ENCODE results near the gene PAQR5.

Gene PAQR5

DNA sequence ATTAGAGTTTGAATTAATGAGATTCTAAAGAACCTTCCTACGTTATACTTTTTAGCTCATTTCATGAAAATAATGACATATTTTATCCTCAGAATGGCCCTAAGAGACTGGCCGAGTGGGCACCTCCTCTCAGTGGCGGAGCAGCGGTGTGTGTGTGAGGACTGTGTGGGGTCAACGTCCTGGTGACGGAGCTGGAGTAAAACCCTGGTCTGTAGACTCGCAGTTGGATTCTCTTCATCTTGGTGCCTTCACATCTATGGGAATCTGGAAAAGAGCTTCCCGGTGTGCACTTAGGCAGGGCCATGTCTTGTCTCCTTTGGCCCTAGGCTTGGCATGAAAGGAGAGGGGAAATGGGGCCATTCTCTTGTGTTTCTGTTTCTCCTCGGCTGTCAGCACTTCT is 21.4 kb upstream of the PAQR5 start:
- Histone ChIP-seq H2BK12ac (ENCODE audit: low read length in 2 of 2) (no peak overlapping the region), H3K23ac (ENCODE audit: low read length in 2 of 2) (no peak overlapping the region), H3K4me2 (ENCODE audit: low read length, poor library complexity, severe bottlenecking) (no peak overlapping the region), H3K4me1 (ENCODE audit: control insufficient read depth, insufficient read depth, low read depth, low read length) (peaks cover 4% of the 10 kb centered on the region), H3K4ac (ENCODE audit: low read depth in 1 of 2, low read length in 2 of 2) (no peak overlapping the region), H3K36me3 (ENCODE audit: control insufficient read depth in 1 of 2, insufficient read depth in 2 of 2, low read depth in 1 of 2, low read length in 2 of 2) (no peaks in the 10 kb centered on the region), H3K14ac (ENCODE audit: low read length in 2 of 2) (no peak overlapping the region), H2AFZ (ENCODE audit: low read depth, low read length) (no peak overlapping the region), H3K9ac (ENCODE audit: low read length) (no peak overlapping the region), H4K8ac (ENCODE audit: low read length) (no peak overlapping the region), H2AK5ac (ENCODE audit: low read length, severe bottlenecking) (no peak overlapping the region), H3K27ac (ENCODE audit: low read length, poor library complexity, severe bottlenecking) (no peak overlapping the region), H2BK5ac (ENCODE audit: low read depth, low read length, poor library complexity, severe bottlenecking) (no peak overlapping the region), H3K9me3 (ENCODE audit: control insufficient read depth, low read length) (no peaks in the 10 kb centered on the region), H2BK120ac (ENCODE audit: low read depth, low read length) (no peak overlapping the region), H2BK15ac (ENCODE audit: low read depth, poor library complexity, severe bottlenecking) (no peak overlapping the region), H3K18ac (ENCODE audit: low read depth in 1 of 2, low read length in 2 of 2) (no peak overlapping the region), H3K4me3 (ENCODE audit: insufficient read depth in 1 of 2, low read depth in 1 of 2, low read length in 2 of 2) (no peak overlapping the region), H3K27me3 (ENCODE audit: control insufficient read depth in 1 of 2, insufficient read depth in 1 of 2, low read length in 2 of 2) (no peaks in the 10 kb centered on the region), H3K79me1 (replicated peaks; ENCODE audit: low read length, poor library complexity, severe bottlenecking) (no peaks in the 10 kb centered on the region), H4K91ac (ENCODE audit: low read length) (no peak overlapping the region)
- no peak for DNase-seq
- WGBS: 91% methylated on average over 9 of the region's 9 CpGs

- H3K9me3 ChIP-seq (ENCODE audit: control insufficient read depth, low read length): no peaks in the 10 kb centered on the region
- H4K91ac ChIP-seq (ENCODE audit: low read length): no peak overlapping the region
- no peak overlapping the region for H2BK5ac ChIP-seq (ENCODE audit: low read depth, low read length, poor library complexity, severe bottlenecking)
- H3K27me3 ChIP-seq (ENCODE audit: control insufficient read depth in 1 of 2, insufficient read depth in 1 of 2, low read length in 2 of 2): no peaks in the 10 kb centered on the region
- H3K4me1 ChIP-seq (ENCODE audit: control insufficient read depth, insufficient read depth, low read depth, low read length): peaks cover 4% of the 10 kb centered on the region
- H2AFZ ChIP-seq (ENCODE audit: low read depth, low read length): no peak overlapping the region
- H2AK5ac ChIP-seq (ENCODE audit: low read length, severe bottlenecking): no peak overlapping the region
- H3K18ac ChIP-seq (ENCODE audit: low read depth in 1 of 2, low read length in 2 of 2): no peak overlapping the region
- no peak overlapping the region for H3K9ac ChIP-seq (ENCODE audit: low read length)
- no peak overlapping the region for H3K14ac ChIP-seq (ENCODE audit: low read length in 2 of 2)
- H2BK12ac ChIP-seq (ENCODE audit: low read length in 2 of 2): no peak overlapping the region
- no peak overlapping the region for H4K8ac ChIP-seq (ENCODE audit: low read length)
- no peaks in the 10 kb centered on the region for H3K36me3 ChIP-seq (ENCODE audit: control insufficient read depth in 1 of 2, insufficient read depth in 2 of 2, low read depth in 1 of 2, low read length in 2 of 2)
- no peak overlapping the region for H3K4me3 ChIP-seq (ENCODE audit: insufficient read depth in 1 of 2, low read depth in 1 of 2, low read length in 2 of 2)
- WGBS: 95% methylated on average over 5 of the region's 7 CpGs
- H3K4me2 ChIP-seq (ENCODE audit: low read length, poor library complexity, severe bottlenecking): no peak overlapping the region
- DNase-seq: no peak
- H3K4ac ChIP-seq (ENCODE audit: low read depth in 1 of 2, low read length in 2 of 2): no peak overlapping the region
- no peak overlapping the region for H2BK15ac ChIP-seq (ENCODE audit: low read depth, poor library complexity, severe bottlenecking)
- no peaks in the 10 kb centered on the region for H3K79me1 ChIP-seq (replicated peaks; ENCODE audit: low read length, poor library complexity, severe bottlenecking)
- no peak overlapping the region for H2BK120ac ChIP-seq (ENCODE audit: low read depth, low read length)
- no peak overlapping the region for H3K27ac ChIP-seq (ENCODE audit: low read length, poor library complexity, severe bottlenecking)
- H3K23ac ChIP-seq (ENCODE audit: low read length in 2 of 2): no peak overlapping the region
Observed at GRCh38 chr15:69279636-69280035, 19.1 kb upstream of the PAQR5 start.

- Histone ChIP-seq H2BK15ac (ENCODE audit: low read depth, poor library complexity, severe bottlenecking) (no peak overlapping the region), H2AK5ac (ENCODE audit: low read length, severe bottlenecking) (no peak overlapping the region), H3K79me1 (replicated peaks; ENCODE audit: low read length, poor library complexity, severe bottlenecking) (no peaks in the 10 kb centered on the region), H3K14ac (ENCODE audit: low read length in 2 of 2) (no peak overlapping the region), H3K4me2 (ENCODE audit: low read length, poor library complexity, severe bottlenecking) (no peak overlapping the region), H3K23ac (ENCODE audit: low read length in 2 of 2) (no peak overlapping the region), H3K36me3 (ENCODE audit: control insufficient read depth in 1 of 2, insufficient read depth in 2 of 2, low read depth in 1 of 2, low read length in 2 of 2) (no peaks in the 10 kb centered on the region), H3K4me3 (ENCODE audit: insufficient read depth in 1 of 2, low read depth in 1 of 2, low read length in 2 of 2) (no peak overlapping the region), H4K91ac (ENCODE audit: low read length) (no peak overlapping the region), H3K27ac (ENCODE audit: low read length, poor library complexity, severe bottlenecking) (no peak overlapping the region), H3K9ac (ENCODE audit: low read length) (no peak overlapping the region), H3K4me1 (ENCODE audit: control insufficient read depth, insufficient read depth, low read depth, low read length) (peaks cover 4% of the 10 kb centered on the region), H3K4ac (ENCODE audit: low read depth in 1 of 2, low read length in 2 of 2) (no peak overlapping the region), H2BK5ac (ENCODE audit: low read depth, low read length, poor library complexity, severe bottlenecking) (no peak overlapping the region), H3K18ac (ENCODE audit: low read depth in 1 of 2, low read length in 2 of 2) (no peak overlapping the region), H2BK120ac (ENCODE audit: low read depth, low read length) (no peak overlapping the region), H4K8ac (ENCODE audit: low read length) (peak overlapping the region; percentile 52), H2AFZ (ENCODE audit: low read depth, low read length) (no peak overlapping the region), H3K9me3 (ENCODE audit: control insufficient read depth, low read length) (no peaks in the 10 kb centered on the region), H2BK12ac (ENCODE audit: low read length in 2 of 2) (no peak overlapping the region), H3K27me3 (ENCODE audit: control insufficient read depth in 1 of 2, insufficient read depth in 1 of 2, low read length in 2 of 2) (no peaks in the 10 kb centered on the region)
- WGBS: 91% methylated on average over 5 of the region's 5 CpGs
- no peak for DNase-seq
Observed at GRCh38 chr15:69280783-69281182, 17.9 kb upstream of the PAQR5 start.

- H2BK5ac ChIP-seq (ENCODE audit: low read depth, low read length, poor library complexity, severe bottlenecking): no peak overlapping the region
- no peaks in the 10 kb centered on the region for H3K9me3 ChIP-seq (ENCODE audit: control insufficient read depth, low read length)
- no peak overlapping the region for H2BK120ac ChIP-seq (ENCODE audit: low read depth, low read length)
- no peak overlapping the region for H4K91ac ChIP-seq (ENCODE audit: low read length)
- H4K8ac ChIP-seq (ENCODE audit: low read length): no peak overlapping the region
- H3K27me3 ChIP-seq (ENCODE audit: control insufficient read depth in 1 of 2, insufficient read depth in 1 of 2, low read length in 2 of 2): no peaks in the 10 kb centered on the region
- no peak overlapping the region for H2AK5ac ChIP-seq (ENCODE audit: low read length, severe bottlenecking)
- H2AFZ ChIP-seq (ENCODE audit: low read depth, low read length): no peak overlapping the region
- H3K27ac ChIP-seq (ENCODE audit: low read length, poor library complexity, severe bottlenecking): no peak overlapping the region
- no peaks in the 10 kb centered on the region for H3K4me1 ChIP-seq (ENCODE audit: control insufficient read depth, insufficient read depth, low read depth, low read length)
- no peak overlapping the region for H3K4me3 ChIP-seq (ENCODE audit: insufficient read depth in 1 of 2, low read depth in 1 of 2, low read length in 2 of 2)
- H2BK15ac ChIP-seq (ENCODE audit: low read depth, poor library complexity, severe bottlenecking): no peak overlapping the region
- no peaks in the 10 kb centered on the region for H3K36me3 ChIP-seq (ENCODE audit: control insufficient read depth in 1 of 2, insufficient read depth in 2 of 2, low read depth in 1 of 2, low read length in 2 of 2)
- no peak overlapping the region for H2BK12ac ChIP-seq (ENCODE audit: low read length in 2 of 2)
- no peak overlapping the region for H3K4me2 ChIP-seq (ENCODE audit: low read length, poor library complexity, severe bottlenecking)
- H3K18ac ChIP-seq (ENCODE audit: low read depth in 1 of 2, low read length in 2 of 2): no peak overlapping the region
- H3K9ac ChIP-seq (ENCODE audit: low read length): no peak overlapping the region
- no peak overlapping the region for H3K4ac ChIP-seq (ENCODE audit: low read depth in 1 of 2, low read length in 2 of 2)
- H3K14ac ChIP-seq (ENCODE audit: low read length in 2 of 2): no peak overlapping the region
- no peaks in the 10 kb centered on the region for H3K79me1 ChIP-seq (replicated peaks; ENCODE audit: low read length, poor library complexity, severe bottlenecking)
- WGBS: 95% methylated on average over 9 of the region's 9 CpGs
- DNase-seq: no peak
- H3K23ac ChIP-seq (ENCODE audit: low read length in 2 of 2): no peak overlapping the region
Observed at GRCh38 chr15:69282104-69282743, 16.5 kb upstream of the PAQR5 start.
